ENCODE results near the gene BMI1.
"Not testable (repeated sequence)": the region's sequence is repeated elsewhere in the genome, so short reads cannot be mapped to it uniquely, and the experiment has no call there.

Gene BMI1

GRCh38 chr10:22356324-22356873 is 35.5 kb downstream of the BMI1 start:
- Histone ChIP-seq H3K27me3 (ENCODE audit: control insufficient read depth, insufficient read depth, low read length) (0 out of 2 replicates have a peak, but pooled peaks cover 4% of the 10 kb centered on the region), H3K9ac (ENCODE audit: low read depth, low read length) (no peak overlapping the region), H3K36me3 (ENCODE audit: control insufficient read depth, insufficient read depth, low read length) (no peaks in the 10 kb centered on the region), H3K4me1 (ENCODE audit: control insufficient read depth, insufficient read depth, low read length) (no peaks in the 10 kb centered on the region), H3K4me3 (ENCODE audit: low read depth, low read length) (no peak overlapping the region), H3K9me3 (ENCODE audit: control insufficient read depth, insufficient read depth, low read length) (no peaks in the 10 kb centered on the region), H3K27ac (ENCODE audit: low read depth, low read length) (no peak overlapping the region)

GRCh38 chr10:22357770-22358169 is 36.9 kb downstream of the BMI1 start:
- H3K27ac ChIP-seq (ENCODE audit: low read depth, low read length); H3K9ac ChIP-seq (ENCODE audit: low read depth, low read length); H3K9me3 ChIP-seq (ENCODE audit: control insufficient read depth, insufficient read depth, low read length); H3K36me3 ChIP-seq (ENCODE audit: control insufficient read depth, insufficient read depth, low read length); H3K4me1 ChIP-seq (ENCODE audit: control insufficient read depth, insufficient read depth, low read length); H3K27me3 ChIP-seq (ENCODE audit: control insufficient read depth, insufficient read depth, low read length); H3K4me3 ChIP-seq (ENCODE audit: low read depth, low read length): not testable (repeated sequence)

GRCh38 chr10:22363305-22363704 is 42.4 kb downstream of the BMI1 start:
- Histone ChIP-seq H3K9me3 (ENCODE audit: control insufficient read depth, insufficient read depth, low read length) (no peaks in the 10 kb centered on the region), H3K4me3 (ENCODE audit: low read depth, low read length) (no peak overlapping the region), H3K9ac (ENCODE audit: low read depth, low read length) (no peak overlapping the region), H3K27ac (ENCODE audit: low read depth, low read length) (no peak overlapping the region), H3K4me1 (ENCODE audit: control insufficient read depth, insufficient read depth, low read length) (no peaks in the 10 kb centered on the region), H3K27me3 (ENCODE audit: control insufficient read depth, insufficient read depth, low read length) (no peaks in the 10 kb centered on the region), H3K36me3 (ENCODE audit: control insufficient read depth, insufficient read depth, low read length) (no peaks in the 10 kb centered on the region)

- no peak overlapping the region for H3K9ac ChIP-seq (ENCODE audit: low read depth, low read length)
- H3K27ac ChIP-seq (ENCODE audit: low read depth, low read length): no peak overlapping the region
- H3K9me3 ChIP-seq (ENCODE audit: control insufficient read depth, insufficient read depth, low read length): no peaks in the 10 kb centered on the region
- no peak overlapping the region for H3K4me3 ChIP-seq (ENCODE audit: low read depth, low read length)
- H3K4me1 ChIP-seq (ENCODE audit: control insufficient read depth, insufficient read depth, low read length): no peaks in the 10 kb centered on the region
- H3K36me3 ChIP-seq (ENCODE audit: control insufficient read depth, insufficient read depth, low read length): no peaks in the 10 kb centered on the region
- H3K27me3 ChIP-seq (ENCODE audit: control insufficient read depth, insufficient read depth, low read length): no peaks in the 10 kb centered on the region
Measured at GRCh38 chr10:22364407-22365140, 43.7 kb downstream of the BMI1 start.

GRCh38 chr10:22365233-22365632 is 44.3 kb downstream of the BMI1 start:
- no peak overlapping the region for H3K27ac ChIP-seq (ENCODE audit: low read depth, low read length)
- H3K36me3 ChIP-seq (ENCODE audit: control insufficient read depth, insufficient read depth, low read length): no peaks in the 10 kb centered on the region
- H3K4me3 ChIP-seq (ENCODE audit: low read depth, low read length): no peak overlapping the region
- no peaks in the 10 kb centered on the region for H3K27me3 ChIP-seq (ENCODE audit: control insufficient read depth, insufficient read depth, low read length)
- H3K9ac ChIP-seq (ENCODE audit: low read depth, low read length): no peak overlapping the region
- no peaks in the 10 kb centered on the region for H3K9me3 ChIP-seq (ENCODE audit: control insufficient read depth, insufficient read depth, low read length)
- H3K4me1 ChIP-seq (ENCODE audit: control insufficient read depth, insufficient read depth, low read length): no peaks in the 10 kb centered on the region

- H3K4me3 ChIP-seq (ENCODE audit: low read depth, low read length): no peak overlapping the region
- no peaks in the 10 kb centered on the region for H3K4me1 ChIP-seq (ENCODE audit: control insufficient read depth, insufficient read depth, low read length)
- no peaks in the 10 kb centered on the region for H3K36me3 ChIP-seq (ENCODE audit: control insufficient read depth, insufficient read depth, low read length)
- no peaks in the 10 kb centered on the region for H3K27me3 ChIP-seq (ENCODE audit: control insufficient read depth, insufficient read depth, low read length)
- no peak overlapping the region for H3K9ac ChIP-seq (ENCODE audit: low read depth, low read length)
- no peaks in the 10 kb centered on the region for H3K9me3 ChIP-seq (ENCODE audit: control insufficient read depth, insufficient read depth, low read length)
- H3K27ac ChIP-seq (ENCODE audit: low read depth, low read length): no peak overlapping the region
Measured at GRCh38 chr10:22365644-22366434, 44.9 kb downstream of the BMI1 start.

GRCh38 chr10:22366435-22366703 is 45.5 kb downstream of the BMI1 start:
- H3K9me3 ChIP-seq (ENCODE audit: control insufficient read depth, insufficient read depth, low read length): no peaks in the 10 kb centered on the region
- no peaks in the 10 kb centered on the region for H3K27me3 ChIP-seq (ENCODE audit: control insufficient read depth, insufficient read depth, low read length)
- no peaks in the 10 kb centered on the region for H3K4me1 ChIP-seq (ENCODE audit: control insufficient read depth, insufficient read depth, low read length)
- no peak overlapping the region for H3K4me3 ChIP-seq (ENCODE audit: low read depth, low read length)
- no peak overlapping the region for H3K27ac ChIP-seq (ENCODE audit: low read depth, low read length)
- H3K9ac ChIP-seq (ENCODE audit: low read depth, low read length): no peak overlapping the region
- no peaks in the 10 kb centered on the region for H3K36me3 ChIP-seq (ENCODE audit: control insufficient read depth, insufficient read depth, low read length)

- no peak overlapping the region for H3K4me3 ChIP-seq (ENCODE audit: low read depth, low read length)
- H3K36me3 ChIP-seq (ENCODE audit: control insufficient read depth, insufficient read depth, low read length): no peaks in the 10 kb centered on the region
- H3K4me1 ChIP-seq (ENCODE audit: control insufficient read depth, insufficient read depth, low read length): no peaks in the 10 kb centered on the region
- H3K9me3 ChIP-seq (ENCODE audit: control insufficient read depth, insufficient read depth, low read length): no peaks in the 10 kb centered on the region
- H3K9ac ChIP-seq (ENCODE audit: low read depth, low read length): no peak overlapping the region
- H3K27me3 ChIP-seq (ENCODE audit: control insufficient read depth, insufficient read depth, low read length): no peaks in the 10 kb centered on the region
- no peak overlapping the region for H3K27ac ChIP-seq (ENCODE audit: low read depth, low read length)
Measured at GRCh38 chr10:22366771-22367170, 45.9 kb downstream of the BMI1 start.

- Histone ChIP-seq H3K27ac (ENCODE audit: low read depth, low read length) (no peak overlapping the region), H3K4me3 (ENCODE audit: low read depth, low read length) (no peak overlapping the region), H3K36me3 (ENCODE audit: control insufficient read depth, insufficient read depth, low read length) (no peaks in the 10 kb centered on the region), H3K27me3 (ENCODE audit: control insufficient read depth, insufficient read depth, low read length) (no peaks in the 10 kb centered on the region), H3K9me3 (ENCODE audit: control insufficient read depth, insufficient read depth, low read length) (no peaks in the 10 kb centered on the region), H3K4me1 (ENCODE audit: control insufficient read depth, insufficient read depth, low read length) (no peaks in the 10 kb centered on the region), H3K9ac (ENCODE audit: low read depth, low read length) (no peak overlapping the region)
Measured at GRCh38 chr10:22367471-22367870, 46.6 kb downstream of the BMI1 start.

GRCh38 chr10:22368402-22368801 is 47.5 kb downstream of the BMI1 start:
- H3K27ac ChIP-seq (ENCODE audit: low read depth, low read length): no peak overlapping the region
- no peak overlapping the region for H3K9ac ChIP-seq (ENCODE audit: low read depth, low read length)
- H3K9me3 ChIP-seq (ENCODE audit: control insufficient read depth, insufficient read depth, low read length): no peaks in the 10 kb centered on the region
- H3K36me3 ChIP-seq (ENCODE audit: control insufficient read depth, insufficient read depth, low read length): no peaks in the 10 kb centered on the region
- no peak overlapping the region for H3K4me3 ChIP-seq (ENCODE audit: low read depth, low read length)
- H3K4me1 ChIP-seq (ENCODE audit: control insufficient read depth, insufficient read depth, low read length): no peaks in the 10 kb centered on the region
- no peaks in the 10 kb centered on the region for H3K27me3 ChIP-seq (ENCODE audit: control insufficient read depth, insufficient read depth, low read length)

- H3K9me3 ChIP-seq (ENCODE audit: control insufficient read depth, insufficient read depth, low read length): no peaks in the 10 kb centered on the region
- H3K4me3 ChIP-seq (ENCODE audit: low read depth, low read length): no peak overlapping the region
- no peak overlapping the region for H3K27ac ChIP-seq (ENCODE audit: low read depth, low read length)
- no peaks in the 10 kb centered on the region for H3K4me1 ChIP-seq (ENCODE audit: control insufficient read depth, insufficient read depth, low read length)
- H3K36me3 ChIP-seq (ENCODE audit: control insufficient read depth, insufficient read depth, low read length): no peaks in the 10 kb centered on the region
- H3K27me3 ChIP-seq (ENCODE audit: control insufficient read depth, insufficient read depth, low read length): no peaks in the 10 kb centered on the region
- no peak overlapping the region for H3K9ac ChIP-seq (ENCODE audit: low read depth, low read length)
Measured at GRCh38 chr10:22368981-22369380, 48.1 kb downstream of the BMI1 start.

Data from HUES48 (cell line).